ENCODE results near the gene SLC25A25. TPM values are rescaled to one million over a fixed set of nuclear protein-coding genes. Genes with fewer than 3 reads are reported as not detected.

SLC25A25 gene
- total RNA-seq, 1 experiment from 2014 or later = 18.5 TPM

GRCh38 chr9:128117613-128118471, 49.8 kb downstream of the SLC25A25 start:
- H3K27me3 Mint-ChIP-seq (ENCODE audit: insufficient read depth, unreplicated experiment) = no peaks in the 10 kb centered on the region
- Histone ChIP-seq H3K4me1 (peaks cover 28% of the 10 kb centered on the region), H3K27me3 (replicated peaks; ENCODE audit: control insufficient read depth, insufficient read depth, low read length) (no peaks in the 10 kb centered on the region), H3K9me3 (no peaks in the 10 kb centered on the region; the same call in 1 of the 2 replicates), H3K4me3 (ENCODE audit: low read depth, low read length) (no peak overlapping the region), H3K36me3 (ENCODE audit: control insufficient read depth, insufficient read depth, low read length) (peaks cover 4% of the 10 kb centered on the region)
- no TSS peak for BruUV-seq (replicated peaks)
- H3K9me3 Mint-ChIP-seq (ENCODE audit: unreplicated experiment) = no peaks in the 10 kb centered on the region
- peak; percentile 100 for TF ChIP-seq CTCF (IDR thresholded peaks at IDR 0.05; ENCODE audit: insufficient read depth in 1 of 2, low read depth in 1 of 2, low read length in 1 of 2, severe bottlenecking in 1 of 2, unreplicated experiment in 1 of 2)
- peak; percentile 91 to 94 for DNase-seq
- H3K27ac Mint-ChIP-seq (ENCODE audit: unreplicated experiment) = no peak overlapping the region
- H3K4me3 Mint-ChIP-seq (ENCODE audit: unreplicated experiment) = peak overlapping the region; percentile 18
- intact Hi-C loops (cut with micrococcal nuclease; ENCODE audit: unreplicated experiment) = loop anchor here (1.0 to 5.0 kb wide), 4 partner anchors 20 to 175 kb away; partner anchors contain the start of genes NAIF1 and SLC25A25
- H3K4me1 Mint-ChIP-seq (ENCODE audit: low read depth, unreplicated experiment) = peaks cover 15% of the 10 kb centered on the region
- peaks cover 54% of the 10 kb centered on the region for H3K36me3 Mint-ChIP-seq (ENCODE audit: insufficient read depth, unreplicated experiment)
- ChIA-PET CTCF (interaction anchor here (0.6 to 1.7 kb wide), 15 partner anchors 10 to 200 kb away, joined by 3 to 11 read pairs (median 4); partner anchors contain the start of genes NAIF1 and PTGES2), POLR2A (interaction anchor here (0.6 to 1.1 kb wide), 3 partner anchors 11 to 796 kb away, joined by 3 to 4 read pairs (median 3); no protein-coding TSS in a partner anchor)

- Mint-ChIP-seq H3K9me3 (ENCODE audit: unreplicated experiment) (no peaks in the 10 kb centered on the region), H3K27ac (ENCODE audit: unreplicated experiment) (no peak overlapping the region), H3K4me1 (ENCODE audit: low read depth, unreplicated experiment) (peaks cover 12% of the 10 kb centered on the region), H3K36me3 (ENCODE audit: insufficient read depth, unreplicated experiment) (peaks cover 47% of the 10 kb centered on the region), H3K4me3 (ENCODE audit: unreplicated experiment) (no peak overlapping the region), H3K27me3 (ENCODE audit: insufficient read depth, unreplicated experiment) (no peaks in the 10 kb centered on the region)
- ChIA-PET CTCF (interaction anchor here (0.6 to 1.7 kb wide), 6 partner anchors 18 to 201 kb away, joined by 3 to 9 read pairs (median 4); partner anchors contain the start of gene NAIF1), POLR2A (no interaction called here)
- BruUV-seq (replicated peaks) = no TSS peak
- DNase-seq = peak in 1 of 2 experiments; percentile 25
- Histone ChIP-seq H3K36me3 (ENCODE audit: control insufficient read depth, insufficient read depth, low read length) (peaks cover 4% of the 10 kb centered on the region), H3K9me3 (no peaks in the 10 kb centered on the region; the same call in 1 of the 2 replicates), H3K27me3 (replicated peaks; ENCODE audit: control insufficient read depth, insufficient read depth, low read length) (no peaks in the 10 kb centered on the region), H3K4me1 (peaks cover 28% of the 10 kb centered on the region), H3K4me3 (ENCODE audit: low read depth, low read length) (no peak overlapping the region)
- no peak for TF ChIP-seq CTCF (IDR thresholded peaks at IDR 0.05; ENCODE audit: insufficient read depth in 1 of 2, low read depth in 1 of 2, low read length in 1 of 2, severe bottlenecking in 1 of 2, unreplicated experiment in 1 of 2)
- intact Hi-C loops (cut with micrococcal nuclease; ENCODE audit: unreplicated experiment) = loop anchor here (5.0 kb wide), 2 partner anchors 51 to 161 kb away; partner anchors contain the start of genes NAIF1 and SLC25A25
Observed at GRCh38 chr9:128118472-128118857, 50.4 kb downstream of the SLC25A25 start.

- peaks cover 25% of the 10 kb centered on the region for H3K4me1 ChIP-seq
- Mint-ChIP-seq H3K27me3 (ENCODE audit: insufficient read depth, unreplicated experiment) (no peaks in the 10 kb centered on the region), H3K36me3 (ENCODE audit: insufficient read depth, unreplicated experiment) (peaks cover 48% of the 10 kb centered on the region), H3K4me3 (ENCODE audit: unreplicated experiment) (no peak overlapping the region), H3K9me3 (ENCODE audit: unreplicated experiment) (no peaks in the 10 kb centered on the region), H3K4me1 (ENCODE audit: low read depth, unreplicated experiment) (peaks cover 10% of the 10 kb centered on the region), H3K27ac (ENCODE audit: unreplicated experiment) (no peak overlapping the region)
- no peak overlapping the region for H3K4me3 ChIP-seq (ENCODE audit: low read depth, low read length)
- DNase-seq = peak in 1 of 2 experiments; percentile 31
- no peaks in the 10 kb centered on the region for H3K27me3 ChIP-seq (replicated peaks; ENCODE audit: control insufficient read depth, insufficient read depth, low read length)
- BruUV-seq (replicated peaks) = no TSS peak
- intact Hi-C loops (cut with micrococcal nuclease; ENCODE audit: unreplicated experiment) = loop anchor here (5.0 kb wide), 2 partner anchors 52 to 162 kb away; partner anchors contain the start of genes NAIF1 and SLC25A25
- peaks cover 4% of the 10 kb centered on the region for H3K36me3 ChIP-seq (ENCODE audit: control insufficient read depth, insufficient read depth, low read length)
- TF ChIP-seq CTCF (IDR thresholded peaks at IDR 0.05; ENCODE audit: insufficient read depth in 1 of 2, low read depth in 1 of 2, low read length in 1 of 2, severe bottlenecking in 1 of 2, unreplicated experiment in 1 of 2) = no peak
- no peaks in the 10 kb centered on the region for H3K9me3 ChIP-seq
- POLR2A ChIA-PET = no interaction called here
- CTCF ChIA-PET = no interaction called here
Observed at GRCh38 chr9:128118971-128119665, 51.1 kb downstream of the SLC25A25 start.

Data from Caco-2 (cell line).